ENCODE results near the gene NPPA. TPM values are rescaled to one million over a fixed set of nuclear protein-coding genes. Genes with fewer than 3 reads are reported as not detected.

NPPA gene
- total RNA-seq, 3 donors from 2014 or later = 0.35 to 2.0 TPM; not detected in 1

DNA sequence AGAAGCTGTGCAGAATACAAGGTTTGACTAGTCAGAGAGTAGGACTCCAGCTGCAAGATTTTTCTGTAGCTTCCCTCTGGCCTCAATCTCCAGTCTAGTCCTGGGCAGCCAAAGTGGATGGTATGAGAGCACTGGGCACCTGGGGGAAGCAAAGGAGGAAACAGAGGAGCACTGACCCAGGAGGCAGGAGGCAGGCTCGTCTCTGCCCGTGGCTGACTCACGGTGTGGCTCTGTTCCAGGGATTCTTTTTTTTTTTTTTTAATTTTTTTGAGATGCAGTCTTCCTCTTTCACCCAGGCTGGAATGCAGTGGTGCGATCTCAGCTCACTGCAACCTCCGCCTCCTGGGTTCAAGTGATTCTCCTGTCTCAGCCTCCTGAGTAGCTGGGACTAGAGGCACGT, 15.3 kb upstream of the NPPA start:
- intact Hi-C loops (cut with DNase I, micrococcal nuclease) = no loop called here
- H3K9me3 ChIP-seq = no peaks in the 10 kb centered on the region
- H3K4me3 ChIP-seq = no peak overlapping the region
- no peaks in the 10 kb centered on the region for H3K36me3 ChIP-seq (ENCODE audit: low read depth)
- TF ChIP-seq, protein P1, sequence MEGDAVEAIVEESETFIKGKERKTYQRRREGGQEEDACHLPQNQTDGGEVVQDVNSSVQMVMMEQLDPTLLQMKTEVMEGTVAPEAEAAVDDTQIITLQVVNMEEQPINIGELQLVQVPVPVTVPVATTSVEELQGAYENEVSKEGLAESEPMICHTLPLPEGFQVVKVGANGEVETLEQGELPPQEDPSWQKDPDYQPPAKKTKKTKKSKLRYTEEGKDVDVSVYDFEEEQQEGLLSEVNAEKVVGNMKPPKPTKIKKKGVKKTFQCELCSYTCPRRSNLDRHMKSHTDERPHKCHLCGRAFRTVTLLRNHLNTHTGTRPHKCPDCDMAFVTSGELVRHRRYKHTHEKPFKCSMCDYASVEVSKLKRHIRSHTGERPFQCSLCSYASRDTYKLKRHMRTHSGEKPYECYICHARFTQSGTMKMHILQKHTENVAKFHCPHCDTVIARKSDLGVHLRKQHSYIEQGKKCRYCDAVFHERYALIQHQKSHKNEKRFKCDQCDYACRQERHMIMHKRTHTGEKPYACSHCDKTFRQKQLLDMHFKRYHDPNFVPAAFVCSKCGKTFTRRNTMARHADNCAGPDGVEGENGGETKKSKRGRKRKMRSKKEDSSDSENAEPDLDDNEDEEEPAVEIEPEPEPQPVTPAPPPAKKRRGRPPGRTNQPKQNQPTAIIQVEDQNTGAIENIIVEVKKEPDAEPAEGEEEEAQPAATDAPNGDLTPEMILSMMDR (IDR thresholded peaks at IDR 0.05) = no peak
- no peaks in the 10 kb centered on the region for H3K4me1 ChIP-seq (ENCODE audit: low read depth)
- DNase-seq (no peak), ATAC-seq (peak; percentile 39)

DNA sequence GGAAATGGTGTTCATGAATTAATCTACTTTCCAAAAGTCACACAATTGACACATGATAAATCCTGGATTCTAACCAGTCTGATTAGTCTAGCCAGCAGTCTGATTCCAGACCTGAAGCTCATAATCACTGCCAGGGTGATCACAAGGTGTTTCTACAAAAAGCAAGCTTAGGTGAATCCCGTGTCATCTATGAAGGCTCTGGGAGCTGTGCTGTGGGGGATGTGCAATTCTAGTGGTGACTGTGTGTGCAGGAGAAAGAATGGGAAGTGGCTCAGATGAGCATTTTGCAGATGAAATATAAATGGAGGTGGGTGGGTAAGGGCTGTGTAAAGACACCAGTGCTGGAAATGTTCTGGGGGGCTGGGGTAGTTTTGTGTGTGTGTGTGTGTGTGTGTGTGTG, 13.0 kb upstream of the NPPA start:
- H3K9me3 ChIP-seq = no peaks in the 10 kb centered on the region
- no peaks in the 10 kb centered on the region for H3K36me3 ChIP-seq (ENCODE audit: low read depth)
- TF ChIP-seq, protein P1 (IDR thresholded peaks at IDR 0.05) = no peak
- no peak for ATAC-seq
- no peaks in the 10 kb centered on the region for H3K4me1 ChIP-seq (ENCODE audit: low read depth)
- intact Hi-C loops (cut with DNase I, micrococcal nuclease) = no loop called here
- no peak for DNase-seq
- H3K4me3 ChIP-seq = no peak overlapping the region

DNA sequence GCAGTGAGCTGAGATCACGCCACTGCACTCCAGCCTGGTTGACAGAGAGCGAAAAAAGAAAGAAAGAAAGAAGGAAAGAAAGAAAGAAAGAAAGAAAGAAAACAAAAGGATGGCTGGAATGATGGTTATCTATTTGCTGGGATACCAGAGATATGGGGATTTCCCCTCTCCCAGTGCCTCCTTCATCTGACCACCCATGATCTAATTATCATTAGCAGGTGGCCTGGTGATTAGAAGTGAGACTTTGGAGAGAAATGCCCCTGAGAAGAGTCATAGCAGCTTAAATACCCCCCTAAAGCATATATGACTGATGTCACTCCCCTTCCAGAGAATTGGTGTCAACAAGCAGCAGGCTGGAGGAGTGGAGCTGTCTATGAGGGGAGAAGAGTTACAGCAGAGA, 12.5 kb upstream of the NPPA start:
- no peaks in the 10 kb centered on the region for H3K36me3 ChIP-seq (ENCODE audit: low read depth)
- TF ChIP-seq, protein P1 (IDR thresholded peaks at IDR 0.05) = no peak

DNA sequence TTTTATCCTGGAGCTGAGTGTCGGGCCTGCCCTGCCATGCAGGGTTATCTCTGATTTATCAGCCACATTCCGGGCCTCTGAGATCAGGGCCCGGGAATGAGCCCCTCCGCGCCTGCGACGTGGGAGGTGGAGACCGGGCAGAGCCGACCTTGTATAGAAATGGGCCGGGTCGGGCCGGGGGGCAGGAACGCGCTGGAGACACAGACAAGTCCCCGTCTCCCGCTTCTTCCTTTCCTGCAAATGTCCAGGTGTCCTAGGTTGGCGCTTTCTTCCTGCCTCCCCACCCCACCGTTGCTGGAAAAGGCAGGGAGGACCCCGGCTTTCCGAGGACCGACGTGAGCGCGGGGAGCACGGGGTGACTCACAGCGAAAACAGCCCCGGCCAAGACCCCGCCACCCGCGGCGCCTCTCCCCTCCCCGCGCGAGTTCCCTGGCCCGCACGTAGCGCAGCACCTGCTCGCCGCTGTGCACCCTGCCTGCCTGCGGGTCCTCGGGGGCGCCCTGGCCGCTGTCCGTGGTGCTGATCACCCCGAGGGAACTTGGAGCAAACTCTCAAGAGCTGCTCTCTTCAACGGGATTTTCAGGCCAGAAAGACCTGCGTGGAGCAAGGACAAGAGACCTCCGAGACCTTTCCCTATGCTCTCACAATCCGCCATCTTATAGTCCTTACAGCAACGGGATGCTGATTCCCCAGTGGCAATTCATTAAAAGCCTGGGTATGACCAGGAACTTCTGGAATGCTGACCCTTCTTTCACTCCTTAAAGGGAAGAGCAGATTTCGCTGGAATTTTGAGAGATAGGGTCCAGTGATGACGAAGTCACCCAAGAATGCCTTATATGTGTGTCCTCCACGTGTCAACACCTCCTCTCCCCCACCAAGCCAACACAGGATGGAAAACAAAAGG, 11.6 kb upstream of the NPPA start:
- Histone ChIP-seq H3K4me1 (ENCODE audit: low read depth) (no peaks in the 10 kb centered on the region), H3K36me3 (ENCODE audit: low read depth) (no peaks in the 10 kb centered on the region), H3K4me3 (no peak overlapping the region), H3K9me3 (no peaks in the 10 kb centered on the region)
- ATAC-seq (peak; percentile 73), DNase-seq (peak in 2 of 3 donors; percentile 63 to 65)
- TF ChIP-seq, protein P1 (IDR thresholded peaks at IDR 0.05) = no peak
- intact Hi-C loops (cut with DNase I, micrococcal nuclease) = no loop called here

More for the DNA sequence above, 12.5 kb upstream of the NPPA start:
- no peak for ATAC-seq
- H3K9me3 ChIP-seq = no peaks in the 10 kb centered on the region
- no peak overlapping the region for H3K4me3 ChIP-seq
- no peak for DNase-seq
- intact Hi-C loops (cut with DNase I, micrococcal nuclease) = no loop called here
- no peaks in the 10 kb centered on the region for H3K4me1 ChIP-seq (ENCODE audit: low read depth)

DNA sequence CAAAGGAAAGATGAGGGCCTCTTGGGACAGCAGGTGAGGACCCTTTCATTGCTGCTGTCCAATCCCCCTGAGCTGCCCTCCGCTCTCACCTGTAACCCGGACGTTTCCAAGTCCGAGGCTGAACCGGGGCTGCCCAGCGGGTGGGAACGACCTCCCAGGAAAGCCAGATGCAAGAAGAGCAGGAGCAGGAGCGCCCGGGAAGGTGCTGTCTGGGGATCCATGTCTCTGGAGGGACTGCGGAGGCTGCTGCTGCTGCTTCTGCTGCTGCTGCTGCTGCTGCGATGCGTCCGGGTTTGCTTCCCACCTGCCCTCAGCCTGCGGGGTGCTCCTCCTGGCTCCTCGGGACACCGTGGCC, 11.0 kb upstream of the NPPA start, which contains the start of gene NPPB:
Gene NPPB, minus strand, starts transcription at position 333 of the 355 bp plus-strand sequence. Its CDS starts 112 bp downstream, at position 221.
- no peak for ATAC-seq
- no peak within 1 kb of the TSS for H3K4me3 ChIP-seq
- TF ChIP-seq, protein P1 (IDR thresholded peaks at IDR 0.05) = no peak
- DNase-seq = no peak
- H3K4me1 ChIP-seq (ENCODE audit: low read depth) = no peaks in the 10 kb centered on the region
- no peaks in the 10 kb centered on the region for H3K36me3 ChIP-seq (ENCODE audit: low read depth)
- no peaks in the 10 kb centered on the region for H3K9me3 ChIP-seq
- intact Hi-C loops (cut with DNase I, micrococcal nuclease) = no loop called here
